ENCODE data around the gene AUTS2. TPM values are rescaled to one million over a fixed set of nuclear protein-coding genes. Genes with fewer than 3 reads are reported as not detected.

AUTS2 gene
- polyA plus RNA-seq, 1 donor from 2014 or later = 97.3 TPM

GRCh38 chr7:70116867-70117266, 518.6 kb downstream of the AUTS2 start:
- H3F3A ChIP-seq (ENCODE audit: insufficient read depth, low read length, poor library complexity, severe bottlenecking) = peaks cover 5% of the 10 kb centered on the region
- peaks cover 5% of the 10 kb centered on the region for H3K79me2 ChIP-seq (replicated peaks; ENCODE audit: insufficient read depth, low read length)
- H3K4me3 ChIP-seq (ENCODE audit: low read length) = no peak overlapping the region
- no peaks in the 10 kb centered on the region for H3K9me2 ChIP-seq (ENCODE audit: insufficient read depth, low read length)
- H3K36me3 ChIP-seq (ENCODE audit: insufficient read depth, low read length) = no peaks in the 10 kb centered on the region
- H2AFZ ChIP-seq (ENCODE audit: low read depth, low read length) = no peak overlapping the region
- no peaks in the 10 kb centered on the region for H3K9me3 ChIP-seq (ENCODE audit: low read length)
- H3K27ac ChIP-seq (ENCODE audit: low read length) = no peak overlapping the region
- H3K9ac ChIP-seq (ENCODE audit: low read length) = no peak overlapping the region
- no peak for TF ChIP-seq CTCF (IDR thresholded peaks at IDR 0.05; ENCODE audit: poor library complexity, severe bottlenecking)
- no peak for TF ChIP-seq EZH2 (IDR thresholded peaks at IDR 0.05; ENCODE audit: borderline replicate concordance, insufficient read depth, low read length, poor library complexity, severe bottlenecking)
- no peak for TF ChIP-seq MXI1 (conservative IDR thresholded peaks at IDR 0.05; ENCODE audit: poor library complexity, severe bottlenecking)
- TF ChIP-seq TAF1 (IDR thresholded peaks at IDR 0.05; ENCODE audit: low read depth) = no peak
- TF ChIP-seq EP300 (conservative IDR thresholded peaks at IDR 0.05; ENCODE audit: poor library complexity, severe bottlenecking) = no peak
- no peak for TF ChIP-seq POLR2AphosphoS5 (IDR thresholded peaks at IDR 0.05)
- TF ChIP-seq RAD21 (conservative IDR thresholded peaks at IDR 0.05) = no peak
- TF ChIP-seq REST (IDR thresholded peaks at IDR 0.05; ENCODE audit: borderline replicate concordance) = no peak
- no peak overlapping the region for H3K4me2 ChIP-seq (ENCODE audit: low read length)
- H3K27me3 ChIP-seq (ENCODE audit: insufficient read depth, low read depth, low read length) = no peaks in the 10 kb centered on the region
- H4K20me1 ChIP-seq (ENCODE audit: insufficient read depth) = no peaks in the 10 kb centered on the region

- H3F3A ChIP-seq (ENCODE audit: insufficient read depth, low read length, poor library complexity, severe bottlenecking) = peaks cover 5% of the 10 kb centered on the region
- no peak for TF ChIP-seq EP300 (conservative IDR thresholded peaks at IDR 0.05; ENCODE audit: poor library complexity, severe bottlenecking)
- TF ChIP-seq TAF1 (IDR thresholded peaks at IDR 0.05; ENCODE audit: low read depth) = no peak
- no peak for TF ChIP-seq MXI1 (conservative IDR thresholded peaks at IDR 0.05; ENCODE audit: poor library complexity, severe bottlenecking)
- TF ChIP-seq CTCF (IDR thresholded peaks at IDR 0.05; ENCODE audit: poor library complexity, severe bottlenecking) = no peak
- TF ChIP-seq POLR2AphosphoS5 (IDR thresholded peaks at IDR 0.05) = no peak
- no peak for TF ChIP-seq REST (IDR thresholded peaks at IDR 0.05; ENCODE audit: borderline replicate concordance)
- H3K79me2 ChIP-seq (replicated peaks; ENCODE audit: insufficient read depth, low read length) = no peaks in the 10 kb centered on the region
- H3K9me3 ChIP-seq (ENCODE audit: low read length) = no peaks in the 10 kb centered on the region
- H3K27ac ChIP-seq (ENCODE audit: low read length) = peak overlapping the region; percentile 58
- no peaks in the 10 kb centered on the region for H3K9me2 ChIP-seq (ENCODE audit: insufficient read depth, low read length)
- no peaks in the 10 kb centered on the region for H3K27me3 ChIP-seq (ENCODE audit: insufficient read depth, low read depth, low read length)
- H3K4me2 ChIP-seq (ENCODE audit: low read length) = no peak overlapping the region
- peak overlapping the region; percentile 8 for H3K4me3 ChIP-seq (ENCODE audit: low read length)
- no peaks in the 10 kb centered on the region for H4K20me1 ChIP-seq (ENCODE audit: insufficient read depth)
- H3K9ac ChIP-seq (ENCODE audit: low read length) = no peak overlapping the region
- peaks cover 4% of the 10 kb centered on the region for H3K36me3 ChIP-seq (ENCODE audit: insufficient read depth, low read length)
- H2AFZ ChIP-seq (ENCODE audit: low read depth, low read length) = no peak overlapping the region
These were observed 522.6 kb downstream of the AUTS2 start for GRCh38 chr7:70120851-70121250.
